PC-9 (cell line): ENCODE results near the gene MYL2.

Experiments used
- CTCF ChIP-seq: fragments of 200-600 bp; sonication (generic); conservative IDR thresholded peaks from 2 replicates; pipeline ENCODE4 v1.6.1; 2017; ENCODE audit warnings: mixed run types, antibody characterized with exemption, mild to moderate bottlenecking, moderate library complexity
- EZH2 ChIP-seq: fragments of 200-600 bp; sonication (generic); IDR thresholded peaks from 2 replicates; pipeline ENCODE4 v1.8.0; 2017; ENCODE audit warnings: antibody characterized with exemption, low read depth

GRCh38 chr12:110874781-110875180 lies 45.6 kb downstream of the MYL2 start:
- TF ChIP-seq CTCF: no peak
- TF ChIP-seq EZH2: no peak
